ENCODE data around the gene SMARCE1.

Gene SMARCE1

DNA sequence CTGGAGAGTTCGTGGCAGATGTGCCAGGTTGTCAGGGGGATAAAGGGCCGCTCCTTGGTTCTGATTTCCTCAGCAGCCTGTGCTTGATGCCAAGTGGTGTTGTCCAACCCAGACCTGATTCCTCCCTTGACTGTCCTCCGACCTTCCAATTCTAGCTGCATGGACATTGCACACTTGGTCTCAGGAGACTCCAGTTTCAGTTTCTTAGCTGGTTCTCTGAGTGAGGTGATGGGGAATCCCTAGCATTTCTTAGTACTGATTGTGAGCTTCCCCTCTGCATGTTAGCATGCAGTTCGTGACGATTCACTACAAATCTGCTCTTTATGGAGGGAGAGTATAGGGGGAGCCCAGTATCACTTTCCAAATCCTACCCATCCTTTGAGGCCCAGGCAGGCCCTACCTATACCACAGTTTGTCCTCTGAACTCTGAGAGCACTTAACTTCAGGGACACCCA, 70.0 kb downstream of the SMARCE1 start:
- no peak for DNase-seq

DNA sequence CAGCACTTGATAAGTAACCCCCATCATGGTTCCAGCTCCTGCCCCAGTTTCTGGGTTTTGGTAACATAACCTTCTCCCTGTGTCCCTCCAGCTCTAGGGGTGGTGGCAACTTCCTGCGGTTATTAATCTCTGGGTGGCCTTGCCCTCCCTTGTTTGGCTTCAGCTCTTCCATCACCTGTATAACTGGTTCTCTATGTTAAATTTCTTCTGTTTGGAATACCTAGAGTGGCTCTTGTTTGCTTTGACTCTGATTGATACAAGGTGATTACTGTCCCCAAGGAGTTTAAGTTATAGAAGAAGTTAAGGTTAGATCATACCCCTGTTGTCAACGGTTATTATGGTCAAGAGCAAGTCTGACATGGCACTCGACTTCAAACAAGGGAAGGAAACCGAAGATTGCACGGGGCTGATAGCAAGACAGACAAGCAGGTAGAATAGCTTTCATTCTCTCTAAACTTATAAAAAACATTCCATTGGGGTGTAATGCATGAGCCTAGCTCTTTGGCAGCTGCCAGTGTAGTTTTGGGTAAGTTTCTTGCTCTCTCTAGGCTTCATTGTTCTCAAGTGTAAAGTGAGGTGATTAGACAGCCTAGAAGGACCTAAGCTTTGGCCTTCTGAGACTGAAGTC, 71.4 kb downstream of the SMARCE1 start:
- no peak for DNase-seq

All from hematopoietic multipotent progenitor cell treated with erythropoietin and hydrocortisone succinate and interleukin-3 and kit ligand, for 4 days (in vitro differentiated cells).